MM.1S (cell line): ENCODE measurements around the gene EIF3I.

Source experiments
- DNase-seq: peaks from one replicate; pipeline ENCODE4 v3.0.0-alpha.2; 2015
- H2AFZ ChIP-seq: fragments of 300-600 bp; sonication (generic); 2 replicates; pipeline ENCODE4 v1.6.0; 2016; ENCODE audit warnings: antibody characterized with exemption, low read length
- H3F3A ChIP-seq: fragments of 300-600 bp; sonication (generic); 2 replicates; pipeline ENCODE4 v1.6.1; 2016; ENCODE audit warnings: mild to moderate bottlenecking, antibody characterized with exemption, low read length, moderate library complexity, mixed read lengths; ENCODE audit not compliant: insufficient read depth
- H3K27ac ChIP-seq: fragments of 300-600 bp; sonication (generic); 2 replicates; pipeline ENCODE4 v1.5.1; 2016; ENCODE audit warnings: mild to moderate bottlenecking, low read length
- H3K27me3 ChIP-seq: fragments of 300-600 bp; sonication (generic); replicated peaks from 2 replicates; pipeline ENCODE4 v1.6.0; 2016; ENCODE audit warnings: low read length; ENCODE audit not compliant: insufficient read depth
- H3K36me3 ChIP-seq: fragments of 300-600 bp; sonication (generic); replicated peaks from 2 replicates; pipeline ENCODE4 v1.6.1; 2016; ENCODE audit warnings: mild to moderate bottlenecking, low read length, mixed read lengths; ENCODE audit not compliant: insufficient read depth
- H3K4me1 ChIP-seq: fragments of 300-600 bp; sonication (generic); 2 replicates; pipeline ENCODE4 v1.6.1; 2016; ENCODE audit warnings: low read length, mixed read lengths
- H3K4me2 ChIP-seq: fragments of 300-600 bp; sonication (generic); 2 replicates; pipeline ENCODE4 v1.6.0; 2016; ENCODE audit warnings: low read depth, low read length
- H3K4me3 ChIP-seq: fragments of 300-600 bp; sonication (generic); 2 replicates; pipeline ENCODE4 v1.5.1; 2016; ENCODE audit warnings: low read length, mixed read lengths
- H3K79me2 ChIP-seq: fragments of 300-600 bp; sonication (generic); 2 replicates; pipeline ENCODE4 v1.6.1; 2016; ENCODE audit warnings: mixed run types, low read length, mixed read lengths
- H3K9ac ChIP-seq: fragments of 300-600 bp; sonication (generic); 2 replicates; pipeline ENCODE4 v1.6.1; 2016; ENCODE audit warnings: low read length, mixed read lengths
- H3K9me2 ChIP-seq: fragments of 300-600 bp; sonication (generic); replicated peaks from 2 replicates; pipeline ENCODE4 v1.6.1; 2016; ENCODE audit warnings: mild to moderate bottlenecking, low read length, mixed read lengths; ENCODE audit not compliant: insufficient read depth
- H3K9me3 ChIP-seq: fragments of 300-600 bp; sonication (generic); replicated peaks from 2 replicates; pipeline ENCODE4 v1.6.1; 2016; ENCODE audit warnings: mild to moderate bottlenecking, low read length, mixed read lengths; ENCODE audit not compliant: insufficient read depth
- H4K20me1 ChIP-seq: fragments of 300-600 bp; sonication (generic); 2 replicates; pipeline ENCODE4 v1.6.1; 2016; ENCODE audit warnings: mild to moderate bottlenecking, low read length, moderate library complexity, mixed read lengths; ENCODE audit not compliant: insufficient read depth
- CTCF ChIP-seq: fragments of 300-600 bp; sonication (generic); IDR thresholded peaks from 2 replicates; pipeline ENCODE4 v1.5.1; 2016; ENCODE audit warnings: antibody characterized with exemption, low read length, mixed read lengths
- EZH2 ChIP-seq: fragments of 300-600 bp; sonication (generic); optimal IDR thresholded peaks from 2 replicates; pipeline ENCODE3; 2017; ENCODE audit warnings: low read depth, mild to moderate bottlenecking, antibody characterized with exemption, low read length, mixed read lengths
- EZH2phosphoT487 ChIP-seq: fragments of 300-600 bp; sonication (generic); IDR thresholded peaks from 2 replicates; pipeline ENCODE4 v1.6.1; 2018; ENCODE audit warnings: antibody characterized with exemption, low read length

The EIF3I gene

GRCh38 chr1:32242341-32242851 lies 20.2 kb downstream of the EIF3I start:
- Histone ChIP-seq H3K4me1 (no peaks in the 10 kb centered on the region), H3K9ac (no peak overlapping the region)
- TF ChIP-seq EZH2phosphoT487 (no peak), EZH2 (no peak), CTCF (no peak)

GRCh38 chr1:32246888-32247273 lies 24.7 kb downstream of the EIF3I start, which contains the start of gene FAM167B:
FAM167B (plus strand) TSS chr1:32247222; CDS start chr1:32247422, 200 bp downstream.
- Histone ChIP-seq H3K4me3 (no peak within 1 kb of the TSS), H3K27ac (peak within 1 kb of the TSS; percentile 99; the same call in 1 of the 2 replicates), H3K27me3 (no peaks in the 10 kb centered on the region), H3K79me2 (no peaks in the 10 kb centered on the region), H3K4me2 (peak within 1 kb of the TSS; percentile 9; the same call in 1 of the 2 replicates), H3K9ac (peak within 1 kb of the TSS; percentile 18; the same call in 1 of the 2 replicates), H3K4me1 (peaks cover 33% of the 10 kb centered on the region), H3F3A (peaks cover 24% of the 10 kb centered on the region), H3K9me3 (no peaks in the 10 kb centered on the region), H3K36me3 (no peaks in the 10 kb centered on the region), H3K9me2 (no peaks in the 10 kb centered on the region), H4K20me1 (no peaks in the 10 kb centered on the region), H2AFZ (peak within 1 kb of the TSS; percentile 69)
- no peak for TF ChIP-seq CTCF
- TF ChIP-seq EZH2phosphoT487, result no peak
- no peak for TF ChIP-seq EZH2
- no peak for DNase-seq

More at GRCh38 chr1:32242341-32242851, 20.2 kb downstream of the EIF3I start:
- H3K27me3 ChIP-seq, result no peaks in the 10 kb centered on the region
- no peaks in the 10 kb centered on the region for H3F3A ChIP-seq
- no peaks in the 10 kb centered on the region for H4K20me1 ChIP-seq
- H3K27ac ChIP-seq, result no peak overlapping the region
- no peak overlapping the region for H3K4me3 ChIP-seq
- H3K36me3 ChIP-seq, result no peaks in the 10 kb centered on the region
- H3K9me3 ChIP-seq, result no peaks in the 10 kb centered on the region
- no peak for DNase-seq
- no peak overlapping the region for H3K4me2 ChIP-seq
- no peak overlapping the region for H2AFZ ChIP-seq
- H3K79me2 ChIP-seq, result no peaks in the 10 kb centered on the region
- H3K9me2 ChIP-seq, result no peaks in the 10 kb centered on the region

GRCh38 chr1:32247452-32247851 lies 25.2 kb downstream of the EIF3I start:
- no peaks in the 10 kb centered on the region for H3K9me2 ChIP-seq
- H3K4me3 ChIP-seq, result no peak overlapping the region
- no peak overlapping the region for H3K4me2 ChIP-seq
- peak overlapping the region; percentile 69 for H2AFZ ChIP-seq
- peaks cover 34% of the 10 kb centered on the region for H3K4me1 ChIP-seq
- no peaks in the 10 kb centered on the region for H4K20me1 ChIP-seq
- peaks cover 24% of the 10 kb centered on the region for H3F3A ChIP-seq
- no peak for DNase-seq
- H3K79me2 ChIP-seq, result no peaks in the 10 kb centered on the region
- peak overlapping the region; percentile 99; the same call in 1 of the 2 replicates for H3K27ac ChIP-seq
- no peaks in the 10 kb centered on the region for H3K36me3 ChIP-seq
- H3K9me3 ChIP-seq, result no peaks in the 10 kb centered on the region
- no peaks in the 10 kb centered on the region for H3K27me3 ChIP-seq
- TF ChIP-seq CTCF (no peak), EZH2 (no peak), EZH2phosphoT487 (no peak)
- no peak overlapping the region for H3K9ac ChIP-seq
